ENCODE results near the gene RARS1.

DNA sequence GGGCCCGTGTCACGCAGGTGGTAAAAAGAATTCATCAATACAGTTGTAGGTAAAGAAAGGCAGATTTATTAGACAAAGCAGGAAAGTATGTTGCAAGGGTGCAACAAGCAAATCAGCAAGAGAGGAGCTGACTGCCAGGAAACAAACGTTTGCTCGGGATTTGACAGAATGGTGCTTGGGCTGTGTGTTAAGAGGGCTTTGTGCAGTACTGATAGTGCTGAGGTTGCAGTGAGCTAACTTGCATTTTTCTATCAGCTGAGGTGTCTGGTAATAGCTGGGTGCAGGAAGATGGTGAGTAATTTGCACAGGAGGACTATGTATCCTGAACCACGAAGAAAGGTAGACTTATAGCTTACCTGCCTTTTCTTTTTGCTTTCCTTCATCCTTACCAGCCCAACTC, 3.9 kb upstream of the RARS1 start:
- TF ChIP-seq, protein P1, sequence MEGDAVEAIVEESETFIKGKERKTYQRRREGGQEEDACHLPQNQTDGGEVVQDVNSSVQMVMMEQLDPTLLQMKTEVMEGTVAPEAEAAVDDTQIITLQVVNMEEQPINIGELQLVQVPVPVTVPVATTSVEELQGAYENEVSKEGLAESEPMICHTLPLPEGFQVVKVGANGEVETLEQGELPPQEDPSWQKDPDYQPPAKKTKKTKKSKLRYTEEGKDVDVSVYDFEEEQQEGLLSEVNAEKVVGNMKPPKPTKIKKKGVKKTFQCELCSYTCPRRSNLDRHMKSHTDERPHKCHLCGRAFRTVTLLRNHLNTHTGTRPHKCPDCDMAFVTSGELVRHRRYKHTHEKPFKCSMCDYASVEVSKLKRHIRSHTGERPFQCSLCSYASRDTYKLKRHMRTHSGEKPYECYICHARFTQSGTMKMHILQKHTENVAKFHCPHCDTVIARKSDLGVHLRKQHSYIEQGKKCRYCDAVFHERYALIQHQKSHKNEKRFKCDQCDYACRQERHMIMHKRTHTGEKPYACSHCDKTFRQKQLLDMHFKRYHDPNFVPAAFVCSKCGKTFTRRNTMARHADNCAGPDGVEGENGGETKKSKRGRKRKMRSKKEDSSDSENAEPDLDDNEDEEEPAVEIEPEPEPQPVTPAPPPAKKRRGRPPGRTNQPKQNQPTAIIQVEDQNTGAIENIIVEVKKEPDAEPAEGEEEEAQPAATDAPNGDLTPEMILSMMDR (IDR thresholded peaks at IDR 0.05; ENCODE audit: insufficient read depth, low read length): no peak
- TF ChIP-seq SPI1 (IDR thresholded peaks at IDR 0.05; ENCODE audit: borderline replicate concordance, low read depth) (no peak), GABPA (IDR thresholded peaks at IDR 0.05; ENCODE audit: low read depth) (no peak)
